Neuron (in vitro differentiated cells): ENCODE results near the gene NCKAP5.

Experiments
- H2AFZ ChIP-seq: one replicate; pipeline ENCODE4 v1.6.1; 2013; ENCODE audit warnings: low read depth, mild to moderate bottlenecking, inconsistent platforms, low read length, moderate library complexity
- H3K27me3 ChIP-seq: one replicate; pipeline ENCODE4 v1.6.1; 2013; ENCODE audit warnings: low read length; ENCODE audit not compliant: insufficient read depth
- H3K36me3 ChIP-seq: one replicate; pipeline ENCODE4 v1.6.1; 2013; ENCODE audit warnings: low read length; ENCODE audit not compliant: insufficient read depth
- H3K4me1 ChIP-seq: one replicate; pipeline ENCODE4 v1.6.1; 2013; ENCODE audit warnings: low read length; ENCODE audit not compliant: insufficient read depth
- H3K4me3 ChIP-seq: 2 replicates; pipeline ENCODE4 v1.5.1; 2013; ENCODE audit warnings: mild to moderate bottlenecking, low read length, moderate library complexity
- H3K9me3 ChIP-seq: one replicate; pipeline ENCODE4 v1.6.1; 2013; ENCODE audit warnings: low read length

The NCKAP5 gene

GRCh38 chr2:132754392-132754791 is 813.9 kb downstream of the NCKAP5 start:
- H3K4me1 ChIP-seq: peaks cover 44% of the 10 kb centered on the region
- H3K27me3 ChIP-seq: no peaks in the 10 kb centered on the region
- no peak overlapping the region for H3K4me3 ChIP-seq
- no peak overlapping the region for H2AFZ ChIP-seq
- H3K36me3 ChIP-seq: no peaks in the 10 kb centered on the region
- H3K9me3 ChIP-seq: no peaks in the 10 kb centered on the region

- H3K4me1 ChIP-seq: peaks cover 44% of the 10 kb centered on the region
- no peaks in the 10 kb centered on the region for H3K27me3 ChIP-seq
- H3K4me3 ChIP-seq: no peak overlapping the region
- no peaks in the 10 kb centered on the region for H3K36me3 ChIP-seq
- H2AFZ ChIP-seq: no peak overlapping the region
- no peaks in the 10 kb centered on the region for H3K9me3 ChIP-seq
Observed at GRCh38 chr2:132752421-132753206, 815.6 kb downstream of the NCKAP5 start.

- H3K27me3 ChIP-seq: no peaks in the 10 kb centered on the region
- no peaks in the 10 kb centered on the region for H3K36me3 ChIP-seq
- no peaks in the 10 kb centered on the region for H3K9me3 ChIP-seq
- peaks cover 36% of the 10 kb centered on the region for H3K4me1 ChIP-seq
- no peak overlapping the region for H2AFZ ChIP-seq
- H3K4me3 ChIP-seq: no peak overlapping the region
Observed at GRCh38 chr2:132751836-132752235, 816.4 kb downstream of the NCKAP5 start.

- H3K4me1 ChIP-seq: peaks cover 33% of the 10 kb centered on the region
- no peaks in the 10 kb centered on the region for H3K9me3 ChIP-seq
- H3K27me3 ChIP-seq: no peaks in the 10 kb centered on the region
- H3K36me3 ChIP-seq: no peaks in the 10 kb centered on the region
- H2AFZ ChIP-seq: no peak overlapping the region
- H3K4me3 ChIP-seq: no peak overlapping the region
Observed at GRCh38 chr2:132750606-132751005, 817.7 kb downstream of the NCKAP5 start.

GRCh38 chr2:132747046-132747445 is 821.2 kb downstream of the NCKAP5 start:
- no peak overlapping the region for H3K4me3 ChIP-seq
- H3K9me3 ChIP-seq: no peaks in the 10 kb centered on the region
- H3K4me1 ChIP-seq: peaks cover 21% of the 10 kb centered on the region
- H2AFZ ChIP-seq: no peak overlapping the region
- no peaks in the 10 kb centered on the region for H3K36me3 ChIP-seq
- H3K27me3 ChIP-seq: no peaks in the 10 kb centered on the region

GRCh38 chr2:132741754-132742153 is 826.5 kb downstream of the NCKAP5 start:
- H3K27me3 ChIP-seq: no peaks in the 10 kb centered on the region
- no peak overlapping the region for H3K4me3 ChIP-seq
- H3K9me3 ChIP-seq: peaks cover 3% of the 10 kb centered on the region
- H3K4me1 ChIP-seq: peaks cover 6% of the 10 kb centered on the region
- H2AFZ ChIP-seq: no peak overlapping the region
- H3K36me3 ChIP-seq: no peaks in the 10 kb centered on the region

- Histone ChIP-seq H3K4me3 (no peak overlapping the region), H3K27me3 (no peaks in the 10 kb centered on the region), H2AFZ (no peak overlapping the region), H3K36me3 (no peaks in the 10 kb centered on the region), H3K9me3 (peaks cover 4% of the 10 kb centered on the region), H3K4me1 (peaks cover 6% of the 10 kb centered on the region)
Observed at GRCh38 chr2:132740081-132740720, 828.1 kb downstream of the NCKAP5 start.

- Histone ChIP-seq H3K4me1 (peaks cover 6% of the 10 kb centered on the region), H3K9me3 (peaks cover 4% of the 10 kb centered on the region), H2AFZ (no peak overlapping the region), H3K4me3 (no peak overlapping the region), H3K36me3 (no peaks in the 10 kb centered on the region), H3K27me3 (no peaks in the 10 kb centered on the region)
Observed at GRCh38 chr2:132738223-132738622, 830.0 kb downstream of the NCKAP5 start.

- Histone ChIP-seq H3K9me3 (peaks cover 4% of the 10 kb centered on the region), H3K36me3 (peaks cover 5% of the 10 kb centered on the region), H3K4me3 (no peak overlapping the region), H2AFZ (no peak overlapping the region), H3K4me1 (peaks cover 6% of the 10 kb centered on the region), H3K27me3 (no peaks in the 10 kb centered on the region)
Observed at GRCh38 chr2:132736059-132736458, 832.2 kb downstream of the NCKAP5 start.

- Histone ChIP-seq H2AFZ (no peak overlapping the region), H3K36me3 (peaks cover 10% of the 10 kb centered on the region)
Observed at GRCh38 chr2:132734961-132735360, 833.3 kb downstream of the NCKAP5 start.

GRCh38 chr2:132733094-132733493 is 835.2 kb downstream of the NCKAP5 start:
- no peak overlapping the region for H3K4me3 ChIP-seq
- H3K4me1 ChIP-seq: no peaks in the 10 kb centered on the region
- H3K27me3 ChIP-seq: no peaks in the 10 kb centered on the region
- peaks cover 11% of the 10 kb centered on the region for H3K36me3 ChIP-seq
- H3K9me3 ChIP-seq: peaks cover 2% of the 10 kb centered on the region
- H2AFZ ChIP-seq: no peak overlapping the region

More at GRCh38 chr2:132734961-132735360, 833.3 kb downstream of the NCKAP5 start:
- peaks cover 4% of the 10 kb centered on the region for H3K9me3 ChIP-seq
- H3K4me1 ChIP-seq: peaks cover 5% of the 10 kb centered on the region
- no peaks in the 10 kb centered on the region for H3K27me3 ChIP-seq
- no peak overlapping the region for H3K4me3 ChIP-seq

- Histone ChIP-seq H3K9me3 (peaks cover 2% of the 10 kb centered on the region), H3K27me3 (no peaks in the 10 kb centered on the region), H3K4me1 (no peaks in the 10 kb centered on the region), H3K36me3 (peaks cover 15% of the 10 kb centered on the region), H2AFZ (no peak overlapping the region), H3K4me3 (no peak overlapping the region)
Observed at GRCh38 chr2:132732694-132733093, 835.6 kb downstream of the NCKAP5 start.

- Histone ChIP-seq H3K27me3 (no peaks in the 10 kb centered on the region), H3K4me1 (no peaks in the 10 kb centered on the region), H3K9me3 (no peaks in the 10 kb centered on the region), H2AFZ (no peak overlapping the region), H3K36me3 (peaks cover 15% of the 10 kb centered on the region), H3K4me3 (no peak overlapping the region)
Observed at GRCh38 chr2:132731441-132731840, 836.8 kb downstream of the NCKAP5 start.
